ENCODE data around the gene PDE4B. TPM values are rescaled to one million over a fixed set of nuclear protein-coding genes. Genes with fewer than 3 reads are reported as not detected.
A peak's percentile ranks its signal among the peaks of the same experiment; 100 is the strongest.

The PDE4B gene
- total RNA-seq, 3 donors from 2014 or later: 8.0 to 207 (median 54.4) TPM

DNA sequence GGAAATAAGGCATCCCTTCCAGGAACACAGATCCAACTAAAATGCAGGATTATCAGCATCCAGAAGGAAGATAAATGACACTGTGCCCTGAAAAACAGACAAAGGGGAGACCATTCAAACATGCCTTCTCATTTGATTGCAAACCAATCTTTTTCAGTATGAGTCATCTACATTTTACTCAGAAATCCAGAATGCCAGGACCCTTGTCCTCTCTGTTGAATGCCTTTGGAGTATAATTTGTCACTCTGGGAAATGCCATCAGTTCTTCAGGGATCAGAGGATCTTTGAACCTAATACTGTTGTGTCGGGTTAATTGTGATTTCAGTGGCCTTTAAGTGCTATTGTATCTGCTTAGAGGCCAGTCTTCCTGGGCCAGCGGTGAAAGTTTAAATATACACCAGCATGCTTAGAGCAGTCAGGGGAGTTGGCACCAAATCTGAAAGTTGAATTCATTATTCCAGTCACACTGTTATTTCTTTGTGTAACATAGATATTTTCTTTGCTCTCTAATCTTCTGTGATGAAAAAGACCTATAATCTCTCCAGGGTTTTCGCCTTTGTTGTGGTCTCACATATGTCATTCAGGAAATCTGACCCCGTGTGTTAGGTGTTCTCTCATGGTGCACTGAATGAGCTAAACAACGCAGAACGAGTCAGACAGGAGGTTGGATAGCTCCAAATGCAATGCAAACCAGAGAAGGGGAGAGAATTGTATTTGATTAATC is 376.4 kb downstream of the PDE4B start:
- DNase-seq (ENCODE audit: low spot score in 2 of 2): no peak
- no peaks in the 10 kb centered on the region for H3K36me3 ChIP-seq
- no peak overlapping the region for H3K4me3 ChIP-seq
- no peaks in the 10 kb centered on the region for H3K4me1 ChIP-seq
- intact Hi-C loops (cut with DNase I; ENCODE audit: low total_unique reads): no loop called here
- H3K9me3 ChIP-seq: no peaks in the 10 kb centered on the region
- H3K27me3 ChIP-seq: no peaks in the 10 kb centered on the region
- peak overlapping the region in 1 of 2 donors; percentile 2 for H3K27ac ChIP-seq
- TF ChIP-seq POLR2A (IDR thresholded peaks at IDR 0.05) (no peak), POLR2AphosphoS5 (IDR thresholded peaks at IDR 0.05) (no peak)
- TF ChIP-seq, protein P1, sequence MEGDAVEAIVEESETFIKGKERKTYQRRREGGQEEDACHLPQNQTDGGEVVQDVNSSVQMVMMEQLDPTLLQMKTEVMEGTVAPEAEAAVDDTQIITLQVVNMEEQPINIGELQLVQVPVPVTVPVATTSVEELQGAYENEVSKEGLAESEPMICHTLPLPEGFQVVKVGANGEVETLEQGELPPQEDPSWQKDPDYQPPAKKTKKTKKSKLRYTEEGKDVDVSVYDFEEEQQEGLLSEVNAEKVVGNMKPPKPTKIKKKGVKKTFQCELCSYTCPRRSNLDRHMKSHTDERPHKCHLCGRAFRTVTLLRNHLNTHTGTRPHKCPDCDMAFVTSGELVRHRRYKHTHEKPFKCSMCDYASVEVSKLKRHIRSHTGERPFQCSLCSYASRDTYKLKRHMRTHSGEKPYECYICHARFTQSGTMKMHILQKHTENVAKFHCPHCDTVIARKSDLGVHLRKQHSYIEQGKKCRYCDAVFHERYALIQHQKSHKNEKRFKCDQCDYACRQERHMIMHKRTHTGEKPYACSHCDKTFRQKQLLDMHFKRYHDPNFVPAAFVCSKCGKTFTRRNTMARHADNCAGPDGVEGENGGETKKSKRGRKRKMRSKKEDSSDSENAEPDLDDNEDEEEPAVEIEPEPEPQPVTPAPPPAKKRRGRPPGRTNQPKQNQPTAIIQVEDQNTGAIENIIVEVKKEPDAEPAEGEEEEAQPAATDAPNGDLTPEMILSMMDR (IDR thresholded peaks at IDR 0.05): no peak

DNA sequence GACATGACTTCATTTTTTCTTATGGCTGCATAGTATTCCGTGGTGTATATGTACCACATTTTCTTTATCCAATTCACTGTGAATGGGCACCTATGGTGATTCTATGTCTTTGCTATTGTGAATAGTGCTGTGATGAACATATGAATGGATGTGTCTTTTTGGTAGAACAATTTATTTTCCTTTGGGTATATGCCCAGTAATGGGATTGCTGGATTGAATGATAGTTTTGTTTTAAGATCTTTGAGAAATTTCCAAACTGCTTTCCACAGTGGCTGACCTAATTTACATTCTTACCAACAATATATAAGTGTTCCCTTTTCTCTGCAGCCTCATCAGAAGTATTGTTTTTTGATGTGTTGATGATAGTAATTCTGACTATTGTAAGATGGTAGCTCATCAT is 379.6 kb downstream of the PDE4B start:
- no peaks in the 10 kb centered on the region for H3K36me3 ChIP-seq
- H3K4me1 ChIP-seq: no peaks in the 10 kb centered on the region
- no peaks in the 10 kb centered on the region for H3K9me3 ChIP-seq
- DNase-seq (ENCODE audit: low spot score in 2 of 2): no peak
- no peak overlapping the region for H3K27ac ChIP-seq
- no peaks in the 10 kb centered on the region for H3K27me3 ChIP-seq
- intact Hi-C loops (cut with DNase I; ENCODE audit: low total_unique reads): no loop called here
- TF ChIP-seq, protein P1 (IDR thresholded peaks at IDR 0.05): no peak
- no peak overlapping the region for H3K4me3 ChIP-seq

DNA sequence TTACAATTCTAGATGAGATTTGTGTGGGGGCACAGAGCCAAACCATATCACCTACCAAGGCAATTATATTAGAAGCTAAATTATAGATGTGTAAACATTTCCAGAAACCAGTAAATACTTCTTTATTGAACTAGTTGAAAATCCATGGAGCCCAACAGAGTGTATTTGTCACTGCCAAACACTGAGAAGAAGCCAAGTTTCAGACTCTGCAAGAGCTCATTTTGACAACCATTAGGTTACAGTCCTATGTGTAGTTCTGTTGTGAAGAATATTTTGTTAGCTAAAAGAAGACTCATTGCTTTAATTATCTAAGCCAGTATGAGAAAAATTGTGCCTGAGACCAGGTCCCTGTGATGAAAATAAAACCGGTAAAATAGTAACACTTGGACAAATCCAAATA is 382.4 kb downstream of the PDE4B start:
- Histone ChIP-seq H3K27ac (no peak overlapping the region), H3K27me3 (no peaks in the 10 kb centered on the region), H3K36me3 (no peaks in the 10 kb centered on the region), H3K4me1 (no peaks in the 10 kb centered on the region), H3K4me3 (no peak overlapping the region), H3K9me3 (no peaks in the 10 kb centered on the region)
- DNase-seq (ENCODE audit: low spot score in 2 of 2): no peak
- no peak for TF ChIP-seq POLR2A (IDR thresholded peaks at IDR 0.05)
- intact Hi-C loops (cut with DNase I; ENCODE audit: low total_unique reads): no loop called here

DNA sequence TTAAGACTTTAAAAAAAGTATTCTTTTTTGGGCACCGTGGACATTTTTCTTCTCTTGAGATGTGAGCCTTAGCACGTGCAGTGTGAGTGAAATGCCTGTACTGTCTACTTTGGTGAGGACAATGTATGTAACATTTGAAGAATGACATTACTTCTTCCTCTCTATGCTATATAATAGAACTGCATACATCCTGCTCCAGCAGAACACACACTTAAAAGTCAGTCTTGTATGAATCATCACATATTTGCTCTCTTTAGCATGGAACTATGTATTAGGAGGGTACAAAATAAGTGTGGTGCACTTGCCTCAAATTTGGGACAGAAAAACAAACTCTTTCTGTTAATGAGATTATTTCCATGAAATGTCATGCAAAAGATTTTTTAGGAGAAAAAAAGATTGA is 382.9 kb downstream of the PDE4B start:
- H3K4me3 ChIP-seq: no peak overlapping the region
- no peaks in the 10 kb centered on the region for H3K9me3 ChIP-seq
- no peak for DNase-seq (ENCODE audit: low spot score in 2 of 2)
- TF ChIP-seq, protein P1 (IDR thresholded peaks at IDR 0.05): no peak
- TF ChIP-seq POLR2A (IDR thresholded peaks at IDR 0.05): no peak
- TF ChIP-seq POLR2AphosphoS5 (IDR thresholded peaks at IDR 0.05): no peak
- H3K27me3 ChIP-seq: no peaks in the 10 kb centered on the region
- no peaks in the 10 kb centered on the region for H3K36me3 ChIP-seq
- H3K4me1 ChIP-seq: no peaks in the 10 kb centered on the region
- intact Hi-C loops (cut with DNase I; ENCODE audit: low total_unique reads): no loop called here
- H3K27ac ChIP-seq: no peak overlapping the region

DNA sequence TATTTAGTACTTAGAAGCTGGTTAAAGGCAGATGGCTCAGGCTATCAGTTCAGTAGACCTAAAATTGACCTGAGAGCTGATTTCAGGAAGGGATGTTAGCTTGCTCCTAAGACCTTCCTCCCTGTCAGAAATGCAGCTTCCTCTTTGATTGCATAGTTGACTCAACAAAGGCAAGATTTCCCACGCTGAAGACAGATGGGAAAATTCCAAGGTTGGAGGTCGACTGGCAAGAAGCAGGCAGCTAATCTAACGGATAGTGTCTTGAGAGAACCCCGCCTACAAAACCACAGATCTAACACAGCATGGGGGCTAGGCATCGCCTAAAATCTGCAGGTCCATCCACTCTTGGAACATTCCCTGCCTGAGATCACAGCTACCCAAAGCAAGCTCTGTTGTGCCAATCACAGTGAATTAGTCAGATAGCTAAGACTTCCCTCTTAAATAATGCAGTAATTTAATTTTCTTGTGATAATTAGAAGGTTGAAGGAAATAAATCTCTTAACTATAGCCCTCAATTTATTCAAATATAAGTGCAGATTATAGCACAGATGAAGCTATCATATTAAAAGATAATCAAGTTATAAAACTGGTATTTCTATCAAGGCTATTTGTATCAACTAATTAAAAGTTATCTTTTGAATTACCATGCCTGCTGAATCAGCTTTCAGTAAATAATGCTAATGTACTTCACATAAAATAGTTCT is 383.5 kb downstream of the PDE4B start:
- TF ChIP-seq, protein P1 (IDR thresholded peaks at IDR 0.05): no peak
- no peak for TF ChIP-seq POLR2AphosphoS5 (IDR thresholded peaks at IDR 0.05)
- TF ChIP-seq POLR2A (IDR thresholded peaks at IDR 0.05): no peak
- Histone ChIP-seq H3K4me3 (no peak overlapping the region), H3K27ac (no peak overlapping the region), H3K36me3 (no peaks in the 10 kb centered on the region), H3K27me3 (no peaks in the 10 kb centered on the region), H3K4me1 (no peaks in the 10 kb centered on the region), H3K9me3 (no peaks in the 10 kb centered on the region)
- intact Hi-C loops (cut with DNase I; ENCODE audit: low total_unique reads): no loop called here
- no peak for DNase-seq (ENCODE audit: low spot score in 2 of 2)
